ENCODE results near the gene ITGA1.

ITGA1 gene

DNA sequence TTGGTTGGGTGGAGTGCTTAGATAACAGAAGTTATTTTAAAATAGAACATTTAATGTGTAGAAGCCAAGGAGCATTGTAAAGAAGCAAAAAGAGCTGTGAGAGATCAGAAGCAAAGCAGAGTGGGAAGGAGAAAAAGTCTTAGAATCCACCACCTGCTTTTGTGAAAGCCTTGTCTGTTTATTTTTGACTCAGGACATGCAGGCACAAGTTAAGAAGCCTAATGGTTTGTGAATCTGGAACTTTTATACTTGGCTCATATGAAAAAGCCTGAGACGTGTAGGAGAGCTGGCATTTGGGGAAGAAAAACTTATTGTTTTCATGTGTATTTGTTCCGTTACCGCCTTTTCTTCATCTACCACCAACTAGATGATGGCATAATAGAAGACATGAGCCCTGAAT, 163.0 kb downstream of the ITGA1 start:
- H3K4me3 ChIP-seq (ENCODE audit: low read depth, low read length), result no peak overlapping the region
- CTCF ChIA-PET, result interaction anchor here (0.6 to 8.3 kb wide), 11 partner anchors 13 to 1284 kb away, joined by 3 to 209 read pairs (median 19); partner anchors contain the start of gene ITGA2
- DNase-seq (ENCODE audit: low read depth, low spot score), result no peak
- TF ChIP-seq, protein P1, sequence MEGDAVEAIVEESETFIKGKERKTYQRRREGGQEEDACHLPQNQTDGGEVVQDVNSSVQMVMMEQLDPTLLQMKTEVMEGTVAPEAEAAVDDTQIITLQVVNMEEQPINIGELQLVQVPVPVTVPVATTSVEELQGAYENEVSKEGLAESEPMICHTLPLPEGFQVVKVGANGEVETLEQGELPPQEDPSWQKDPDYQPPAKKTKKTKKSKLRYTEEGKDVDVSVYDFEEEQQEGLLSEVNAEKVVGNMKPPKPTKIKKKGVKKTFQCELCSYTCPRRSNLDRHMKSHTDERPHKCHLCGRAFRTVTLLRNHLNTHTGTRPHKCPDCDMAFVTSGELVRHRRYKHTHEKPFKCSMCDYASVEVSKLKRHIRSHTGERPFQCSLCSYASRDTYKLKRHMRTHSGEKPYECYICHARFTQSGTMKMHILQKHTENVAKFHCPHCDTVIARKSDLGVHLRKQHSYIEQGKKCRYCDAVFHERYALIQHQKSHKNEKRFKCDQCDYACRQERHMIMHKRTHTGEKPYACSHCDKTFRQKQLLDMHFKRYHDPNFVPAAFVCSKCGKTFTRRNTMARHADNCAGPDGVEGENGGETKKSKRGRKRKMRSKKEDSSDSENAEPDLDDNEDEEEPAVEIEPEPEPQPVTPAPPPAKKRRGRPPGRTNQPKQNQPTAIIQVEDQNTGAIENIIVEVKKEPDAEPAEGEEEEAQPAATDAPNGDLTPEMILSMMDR (IDR thresholded peaks at IDR 0.05; ENCODE audit: insufficient read depth, low read length, missing control alignments), result no peak
- POLR2A ChIA-PET, result no interaction called here

DNA sequence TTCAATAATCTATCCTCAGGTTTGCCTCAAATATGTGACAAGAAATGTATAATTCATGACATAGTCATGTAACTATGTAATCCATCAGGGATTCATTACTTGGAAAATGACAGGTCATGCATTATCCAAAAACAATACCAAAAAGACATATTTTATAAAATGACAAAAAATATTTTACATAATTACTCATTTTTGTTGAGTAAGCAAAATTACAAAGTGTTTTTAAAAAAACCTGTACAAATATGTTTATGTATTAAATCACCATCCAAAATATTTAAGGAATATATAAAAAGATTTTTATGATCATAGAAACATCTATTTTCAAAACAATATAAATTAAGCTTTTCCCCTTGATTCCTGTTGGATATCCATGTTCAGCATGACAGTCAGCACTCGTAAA, 164.8 kb downstream of the ITGA1 start:
- TF ChIP-seq, protein P1 (IDR thresholded peaks at IDR 0.05; ENCODE audit: insufficient read depth, low read length, missing control alignments), result no peak
- no peak for DNase-seq (ENCODE audit: low read depth, low spot score)
- no peak overlapping the region for H3K4me3 ChIP-seq (ENCODE audit: low read depth, low read length)
- CTCF ChIA-PET, result interaction anchor here (1.2 to 4.1 kb wide), 3 partner anchors 12 to 143 kb away, joined by 7 to 22 read pairs (median 8); no protein-coding TSS in a partner anchor
- POLR2A ChIA-PET, result no interaction called here

DNA sequence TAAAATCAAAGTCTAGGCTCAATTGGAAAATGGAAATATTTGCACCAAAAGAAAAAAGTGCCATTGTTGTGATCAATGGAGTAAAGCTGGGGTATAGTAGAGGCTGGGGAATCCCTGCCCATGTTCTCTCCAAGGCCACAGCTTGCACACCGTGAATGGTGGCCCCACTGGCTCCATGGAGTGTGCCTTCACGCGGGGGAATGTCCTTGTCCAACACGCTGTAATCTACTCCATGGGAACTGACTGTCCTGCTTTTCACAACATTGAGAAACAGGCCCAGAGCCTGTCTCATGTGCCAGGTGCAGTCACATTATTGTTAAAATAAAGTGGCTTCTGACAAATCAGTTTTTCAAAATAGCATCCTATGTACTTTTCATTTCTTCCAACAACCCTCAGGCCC, 168.3 kb downstream of the ITGA1 start:
- TF ChIP-seq, protein P1 (IDR thresholded peaks at IDR 0.05; ENCODE audit: insufficient read depth, low read length, missing control alignments), result no peak
- no peak overlapping the region for H3K4me3 ChIP-seq (ENCODE audit: low read depth, low read length)
- no peak for DNase-seq (ENCODE audit: low read depth, low spot score)
- POLR2A ChIA-PET, result interaction anchor here (0.6 kb wide), 1 partner anchor 200 kb away, joined by 5 read pairs; no protein-coding TSS in a partner anchor
- CTCF ChIA-PET, result no interaction called here

DNA sequence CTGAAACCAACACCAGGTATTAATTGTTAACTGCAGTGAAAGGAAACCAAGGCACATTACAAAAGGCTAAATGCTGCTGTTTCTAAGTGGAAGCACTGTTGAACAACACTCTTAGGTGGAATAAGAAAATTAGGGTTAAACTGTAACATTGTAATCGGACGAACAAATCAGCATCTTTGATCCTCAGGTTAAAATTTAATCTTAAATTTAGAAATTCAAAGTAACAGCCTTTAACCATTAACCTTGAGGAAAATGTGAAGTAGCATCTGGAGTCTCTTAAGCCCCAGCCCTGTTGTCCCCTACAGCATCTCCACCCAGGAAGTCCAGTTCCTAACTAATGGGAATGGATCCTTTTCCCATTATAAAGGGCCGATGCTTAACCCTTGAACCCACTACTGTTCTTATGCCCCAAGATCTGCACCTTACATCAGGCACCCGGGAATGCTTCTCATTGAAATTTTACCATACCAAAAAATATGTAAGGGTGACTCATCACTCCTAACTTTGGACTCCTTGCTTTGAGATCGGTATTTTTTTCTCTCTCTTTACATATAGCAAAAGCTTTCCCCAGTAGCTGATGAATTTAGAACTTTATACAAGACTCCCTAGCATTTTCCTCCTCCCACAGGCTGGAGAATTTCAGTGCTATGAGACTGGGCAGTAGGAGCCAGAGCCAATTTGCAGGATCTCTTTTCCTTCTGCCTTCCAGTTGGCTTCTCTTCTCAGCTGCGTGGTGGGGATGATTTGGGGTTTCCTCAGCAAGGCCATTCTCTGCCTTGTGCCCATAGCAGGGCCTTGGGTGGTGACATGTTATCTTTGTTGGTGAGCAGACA, 169.4 kb downstream of the ITGA1 start:
- H3K4me3 ChIP-seq (ENCODE audit: low read depth, low read length), result no peak overlapping the region
- no peak for DNase-seq (ENCODE audit: low read depth, low spot score)
- POLR2A ChIA-PET, result no interaction called here
- CTCF ChIA-PET, result interaction anchor here (3.2 kb wide), 1 partner anchor 8 kb away, joined by 24 read pairs; no protein-coding TSS in a partner anchor
- TF ChIP-seq, protein P1 (IDR thresholded peaks at IDR 0.05; ENCODE audit: insufficient read depth, low read length, missing control alignments), result no peak

DNA sequence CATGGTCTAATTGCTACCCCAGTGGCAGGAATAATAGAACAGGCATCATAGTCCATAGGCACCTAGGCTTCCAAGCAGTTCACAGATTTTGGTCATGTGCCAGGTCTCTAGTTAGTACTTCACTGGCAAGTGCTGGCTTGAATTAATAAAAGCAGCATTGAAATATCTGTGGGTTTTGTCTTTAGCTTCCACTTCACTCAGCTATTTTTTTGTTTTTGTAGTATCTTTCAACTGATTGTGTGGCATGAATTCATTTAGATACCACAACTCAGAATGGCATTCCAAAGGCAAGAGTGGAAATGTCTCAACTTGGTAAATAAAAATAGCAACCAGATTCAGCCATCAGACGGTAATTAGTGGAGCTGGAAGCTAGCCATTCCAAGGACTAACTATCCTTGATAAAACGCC, 173.6 kb downstream of the ITGA1 start:
- H3K4me3 ChIP-seq (ENCODE audit: low read depth, low read length), result no peak overlapping the region
- TF ChIP-seq, protein P1 (IDR thresholded peaks at IDR 0.05; ENCODE audit: insufficient read depth, low read length, missing control alignments), result no peak
- CTCF ChIA-PET, result no interaction called here
- no peak for DNase-seq (ENCODE audit: low read depth, low spot score)
- POLR2A ChIA-PET, result no interaction called here

DNA sequence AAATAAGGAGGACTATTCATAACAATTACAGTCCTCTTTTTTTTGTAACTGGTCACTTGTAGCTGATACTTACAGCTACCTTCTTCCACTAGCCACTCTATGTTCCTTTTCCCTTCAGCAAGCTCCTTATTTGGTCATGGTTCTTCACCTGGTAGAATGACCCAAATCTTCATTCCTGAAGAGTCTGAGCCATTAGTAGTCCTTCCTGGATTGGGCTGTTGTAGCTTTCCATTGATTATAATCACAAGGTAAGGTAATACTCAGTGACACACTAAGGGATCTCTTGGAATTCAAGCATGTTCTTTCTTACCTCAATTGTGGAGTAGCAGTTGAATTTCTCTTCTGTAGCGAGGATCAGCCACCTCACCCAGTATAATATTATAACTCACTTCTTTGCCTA, 175.9 kb downstream of the ITGA1 start:
- CTCF ChIA-PET, result interaction anchor here (2.7 to 3.7 kb wide), 2 partner anchors 10 to 15 kb away, joined by 12 to 22 read pairs; no protein-coding TSS in a partner anchor
- H3K4me3 ChIP-seq (ENCODE audit: low read depth, low read length), result no peak overlapping the region
- TF ChIP-seq, protein P1 (IDR thresholded peaks at IDR 0.05; ENCODE audit: insufficient read depth, low read length, missing control alignments), result no peak
- POLR2A ChIA-PET, result no interaction called here
- no peak for DNase-seq (ENCODE audit: low read depth, low spot score)
